HCT116 (cell line): ENCODE measurements around the gene GSTO2. TPM values are rescaled to one million over a fixed set of nuclear protein-coding genes. Genes with fewer than 3 reads are reported as not detected.

Source experiments
- ATAC-seq: fragments of 200-7000 bp; cut with Tn5 transposase; 2 replicates; pipeline ENCODE4 v1.9.1; 2020; ENCODE audit warnings: mild to moderate bottlenecking, moderate library complexity
- BruUV-seq: library from RNA; stranded (reverse); fragments of 400-500 nt; replicated peaks from 2 replicates; lab custom pipeline; 2021; lab: Mats Ljungman, UMichigan
- CTCF ChIA-PET: fragments of 300-600 bp; sonication (Branson Sonifier 250); formaldehyde crosslinking; loops from one replicate; lab custom pipeline; 2021; ENCODE audit warnings: antibody characterized with exemption; lab: Charles Lee
- POLR2A ChIA-PET: fragments of 300-600, 350-600 bp; sonication (Branson Sonifier 250); formaldehyde crosslinking; loops from one replicate; lab custom pipeline; 2021; ENCODE audit warnings: antibody characterized with exemption; lab: Charles Lee
- RAD21 ChIA-PET, 2 experiments: fragments of 300-600 bp; sonication (Branson Sonifier 250); formaldehyde crosslinking; loops; one replicate each; lab custom pipeline; 2023; ENCODE audit warnings: low total read pairs in 2 of 2; ENCODE audit not compliant: uncharacterized antibody in 2 of 2, unreplicated experiment in 2 of 2, low non-redundant PET in 1 of 2; lab: Charles Lee
- DNase-seq: peaks from one replicate; pipeline ENCODE4 v3.0.0-alpha.2; 2010; ENCODE audit warnings: low read depth, low spot score
- H2AFZ ChIP-seq: fragments of 200-600 bp; shearing (Covaris generic), sonication (generic); 2 replicates; pipeline ENCODE4 v1.6.1; 2017; ENCODE audit warnings: low read depth, mixed run types, mixed read lengths, antibody characterized with exemption, low read length; ENCODE audit not compliant: poor library complexity, severe bottlenecking
- H3K27ac ChIP-seq: 2 replicates; pipeline ENCODE4 v1.5.1; 2012; ENCODE audit warnings: low read depth, low read length
- H3K27me3 ChIP-seq: fragments of 200-600 bp; sonication (generic); 2 replicates; pipeline ENCODE4 v1.6.1; 2016; ENCODE audit warnings: mixed run types, low read length, mixed read lengths; ENCODE audit not compliant: insufficient read depth
- H3K36me3 ChIP-seq, 2 experiments: fragments of 200-500 bp in 1 of 2; fragments of 200-600 bp in 1 of 2; sonication (Bioruptor generic) in 1 of 2; sonication (generic) in 1 of 2; 2 replicates each; pipeline versions ENCODE4 v1.5.1 to v1.6.1; 2014 to 2016; ENCODE audit warnings: low read length in 2 of 2, inconsistent platforms in 1 of 2, mixed read lengths in 1 of 2, mixed run types in 1 of 2; ENCODE audit not compliant: insufficient read depth in 2 of 2, control insufficient read depth in 1 of 2
- H3K4me1 ChIP-seq, 2 experiments: fragments of 200-600 bp in 1 of 2; sonication (generic) in 1 of 2; 2 replicates each; pipeline versions ENCODE4 v1.5.1 to v1.6.1; 2012 to 2017; ENCODE audit warnings: low read length in 2 of 2, inconsistent platforms in 1 of 2, mild to moderate bottlenecking in 1 of 2, mixed read lengths in 1 of 2, mixed run types in 1 of 2, moderate library complexity in 1 of 2; ENCODE audit not compliant: insufficient read depth in 2 of 2, control insufficient read depth in 1 of 2
- H3K4me2 ChIP-seq: fragments of 200-600 bp; sonication (generic); 2 replicates; pipeline ENCODE4 v1.6.1; 2017; ENCODE audit warnings: mixed run types, low read length, mixed read lengths
- H3K4me3 ChIP-seq, 2 experiments: fragments of 200-600 bp in 1 of 2; sonication (generic) in 1 of 2; replicated peaks in 1 of 2; 2 replicates each; pipeline ENCODE4 v1.5.1; 2011 to 2016; ENCODE audit warnings: low read length in 2 of 2, control low read depth in 1 of 2, low read depth in 1 of 2, mild to moderate bottlenecking in 1 of 2, mixed read lengths in 1 of 2, mixed run types in 1 of 2
- H3K79me2 ChIP-seq: fragments of 200-600 bp; sonication (generic); 2 replicates; pipeline ENCODE4 v1.6.1; 2017; ENCODE audit warnings: mild to moderate bottlenecking, mixed run types, low read length, moderate library complexity, mixed read lengths; ENCODE audit not compliant: insufficient read depth
- H3K9ac ChIP-seq: fragments of 200-600 bp; sonication (generic); 2 replicates; pipeline ENCODE4 v1.6.1; 2016; ENCODE audit warnings: low read length, mixed read lengths
- H3K9me2 ChIP-seq: fragments of 200-600 bp; sonication (generic), shearing (Covaris generic); 2 replicates; pipeline ENCODE4 v1.6.1; 2017; ENCODE audit warnings: mixed run types, mild to moderate bottlenecking, moderate library complexity; ENCODE audit not compliant: insufficient read depth
- H3K9me3 ChIP-seq, 2 experiments: fragments of 200-500 bp in 1 of 2; fragments of 200-600 bp in 1 of 2; sonication (Bioruptor generic) in 1 of 2; sonication (generic) in 1 of 2; 2 replicates each; pipeline ENCODE4 v1.6.1; 2014 to 2017; ENCODE audit warnings: low read length in 2 of 2, mixed read lengths in 2 of 2, inconsistent platforms in 1 of 2, low read depth in 1 of 2, mild to moderate bottlenecking in 1 of 2, mixed run types in 1 of 2, moderate library complexity in 1 of 2; ENCODE audit not compliant: control insufficient read depth in 1 of 2, insufficient read depth in 1 of 2
- H4K20me1 ChIP-seq: fragments of 200-600 bp; sonication (generic), shearing (Covaris generic); 2 replicates; pipeline ENCODE4 v1.6.1; 2017; ENCODE audit warnings: mixed run types, mild to moderate bottlenecking, moderate library complexity; ENCODE audit not compliant: insufficient read depth
- CBX3 ChIP-seq: IDR thresholded peaks from 2 replicates; pipeline ENCODE4 v1.6.1; 2012; ENCODE audit warnings: low read depth
- EGR1 ChIP-seq: IDR thresholded peaks from 2 replicates; pipeline ENCODE4 v1.6.1; 2012; ENCODE audit warnings: low read depth
- ELF1 ChIP-seq: IDR thresholded peaks from 2 replicates; pipeline ENCODE4 v1.6.1; 2012; ENCODE audit warnings: low read depth, borderline replicate concordance
- EZH2 ChIP-seq: fragments of 200-600 bp; sonication (generic); IDR thresholded peaks from 2 replicates; pipeline ENCODE4 v1.6.1; 2017; ENCODE audit warnings: antibody characterized with exemption, mixed run types
- EZH2phosphoT487 ChIP-seq: fragments of 200-600 bp; IDR thresholded peaks from 2 replicates; pipeline ENCODE4 v1.6.1; 2018; ENCODE audit warnings: antibody characterized with exemption, borderline replicate concordance
- JUND ChIP-seq: IDR thresholded peaks from 2 replicates; pipeline ENCODE4 v1.6.1; 2012
- POLR2A ChIP-seq: IDR thresholded peaks from 2 replicates; pipeline ENCODE4 v1.7.0; 2011; ENCODE audit warnings: borderline replicate concordance; ENCODE audit not compliant: insufficient read depth, insufficient read length; ENCODE audit errors: extremely low read depth
- POLR2AphosphoS5 ChIP-seq: IDR thresholded peaks from 2 replicates; pipeline ENCODE4 v1.6.1; 2011; ENCODE audit warnings: mild to moderate bottlenecking, low read depth, low read length, moderate library complexity
- RAD21 ChIP-seq: IDR thresholded peaks from 2 replicates; pipeline ENCODE4 v1.6.1; 2012; ENCODE audit warnings: low read depth, mild to moderate bottlenecking
- REST ChIP-seq: IDR thresholded peaks from 2 replicates; pipeline ENCODE4 v1.6.1; 2012; ENCODE audit warnings: low read depth
- SIN3A ChIP-seq: IDR thresholded peaks from 2 replicates; pipeline ENCODE4 v1.6.1; 2012; ENCODE audit warnings: low read depth
- SP1 ChIP-seq: IDR thresholded peaks from 2 replicates; pipeline ENCODE4 v1.6.1; 2012; ENCODE audit warnings: low read depth
- SRF ChIP-seq: IDR thresholded peaks from 2 replicates; pipeline ENCODE4 v1.6.1; 2012; ENCODE audit warnings: low read depth
- YY1 ChIP-seq: IDR thresholded peaks from 2 replicates; pipeline ENCODE4 v1.6.1; 2011; ENCODE audit warnings: low read length, low read depth, moderate library complexity, mild to moderate bottlenecking; ENCODE audit not compliant: insufficient replicate concordance; ENCODE audit errors: extremely low read depth
- ZBTB33 ChIP-seq: IDR thresholded peaks from 2 replicates; pipeline ENCODE4 v1.6.1; 2011; ENCODE audit warnings: mild to moderate bottlenecking, low read length, moderate library complexity; ENCODE audit not compliant: insufficient replicate concordance; ENCODE audit errors: extremely low read depth
- ZFX ChIP-seq: fragments of 450-650 bp; IDR thresholded peaks from 2 replicates; pipeline ENCODE4 v1.6.1; 2017
- ZNF274 ChIP-seq: fragments of 200-500 bp; sonication (Bioruptor generic); IDR thresholded peaks from 2 replicates; pipeline ENCODE4 v1.6.1; 2014; ENCODE audit warnings: mild to moderate bottlenecking, low read depth, low read length, inconsistent platforms
- intact Hi-C: fragments of 100-400 bp; cut with micrococcal nuclease; formaldehyde crosslinking; loops from 2 replicates; pipeline ENCODE4 v1.10.0; 2022
- total RNA-seq: library from RNA; stranded (reverse); gene quantifications from one replicate; pipeline ENCODE4 v1.2.1, GENCODE V29; 2021; ENCODE audit not compliant: unreplicated experiment
- TF ChIP-seq, protein P1 (sequence below), 3 experiments: fragments of 200-600 bp in 1 of 3; sonication (generic) in 1 of 3; IDR thresholded peaks in 2 of 3; conservative IDR thresholded peaks in 1 of 3; 2 replicates each; pipeline ENCODE4 v1.5.1; 2012 to 2017; ENCODE audit warnings: low read depth in 2 of 3, low read length in 2 of 3, antibody characterized with exemption in 1 of 3, borderline replicate concordance in 1 of 3, control low read depth in 1 of 3, mild to moderate bottlenecking in 1 of 3, mixed read lengths in 1 of 3, mixed run types in 1 of 3, moderate library complexity in 1 of 3; ENCODE audit not compliant: insufficient read depth in 1 of 3

The GSTO2 gene
- total RNA-seq, 1 experiment from 2014 or later: 115 TPM

GRCh38 chr10:104274762-104275721 is 6.1 kb downstream of the GSTO2 start:
- H3K79me2 ChIP-seq: peaks cover 51% of the 10 kb centered on the region
- H3K27ac ChIP-seq: peak overlapping the region; percentile 66
- H2AFZ ChIP-seq: peak overlapping the region; percentile 94
- ChIA-PET RAD21 (interaction anchor here (0.8 to 1.5 kb wide), 7 partner anchors 30 to 579 kb away, joined by 3 to 7 read pairs (median 4); no protein-coding TSS in a partner anchor), CTCF (interaction anchor here (0.6 to 6.7 kb wide), 48 partner anchors 9 to 676 kb away, joined by 3 to 106 read pairs (median 4); partner anchors contain the start of genes CFAP43, CFAP58, GSTO1 and ITPRIP), POLR2A (interaction anchor here (1.0 to 2.5 kb wide), 12 partner anchors 11 to 387 kb away, joined by 3 to 10 read pairs (median 4); partner anchors contain the start of genes CFAP43, CFAP58, GSTO1 and ITPRIP)
- H3K4me1 ChIP-seq: peaks cover 12 to 19% of the 10 kb centered on the region in 2 experiments
- BruUV-seq: TSS peak; percentile 38
- H3K27me3 ChIP-seq: no peaks in the 10 kb centered on the region
- H3K9me3 ChIP-seq: no peaks in the 10 kb centered on the region
- DNase-seq (peak; percentile 68), ATAC-seq (peak; percentile 94)
- no peaks in the 10 kb centered on the region; the same call in 1 of the 2 replicates for H3K9me2 ChIP-seq
- H3K4me3 ChIP-seq: peak overlapping the region; percentile 77 to 79
- peak overlapping the region; percentile 88 for H3K9ac ChIP-seq
- H3K36me3 ChIP-seq: peaks cover 20 to 24% of the 10 kb centered on the region in 2 experiments; a peak in 3 of 4 replicates
- no peaks in the 10 kb centered on the region for H4K20me1 ChIP-seq
- H3K4me2 ChIP-seq: peak overlapping the region; percentile 87
- intact Hi-C loops: loop anchor here (1.0 to 2.0 kb wide), 3 partner anchors 75 to 386 kb away; no protein-coding TSS in a partner anchor
- TF ChIP-seq ZNF274 (no peak), YY1 (peak; percentile 86), POLR2AphosphoS5 (peak; percentile 82), ELF1 (no peak), EGR1 (no peak), SP1 (no peak), ZBTB33 (no peak), RAD21 (no peak), EZH2phosphoT487 (no peak), SIN3A (no peak), JUND (no peak), EZH2 (no peak), REST (no peak), SRF (no peak), ZFX (peak; percentile 81), POLR2A (peak; percentile 57), CBX3 (no peak)
- TF ChIP-seq, protein P1, sequence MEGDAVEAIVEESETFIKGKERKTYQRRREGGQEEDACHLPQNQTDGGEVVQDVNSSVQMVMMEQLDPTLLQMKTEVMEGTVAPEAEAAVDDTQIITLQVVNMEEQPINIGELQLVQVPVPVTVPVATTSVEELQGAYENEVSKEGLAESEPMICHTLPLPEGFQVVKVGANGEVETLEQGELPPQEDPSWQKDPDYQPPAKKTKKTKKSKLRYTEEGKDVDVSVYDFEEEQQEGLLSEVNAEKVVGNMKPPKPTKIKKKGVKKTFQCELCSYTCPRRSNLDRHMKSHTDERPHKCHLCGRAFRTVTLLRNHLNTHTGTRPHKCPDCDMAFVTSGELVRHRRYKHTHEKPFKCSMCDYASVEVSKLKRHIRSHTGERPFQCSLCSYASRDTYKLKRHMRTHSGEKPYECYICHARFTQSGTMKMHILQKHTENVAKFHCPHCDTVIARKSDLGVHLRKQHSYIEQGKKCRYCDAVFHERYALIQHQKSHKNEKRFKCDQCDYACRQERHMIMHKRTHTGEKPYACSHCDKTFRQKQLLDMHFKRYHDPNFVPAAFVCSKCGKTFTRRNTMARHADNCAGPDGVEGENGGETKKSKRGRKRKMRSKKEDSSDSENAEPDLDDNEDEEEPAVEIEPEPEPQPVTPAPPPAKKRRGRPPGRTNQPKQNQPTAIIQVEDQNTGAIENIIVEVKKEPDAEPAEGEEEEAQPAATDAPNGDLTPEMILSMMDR (IDR thresholded peaks at IDR 0.05 in 2 of 3, conservative IDR thresholded peaks at IDR 0.05 in 1 of 3; ENCODE audit: borderline replicate concordance in 1 of 3, insufficient read depth in 1 of 3, low read depth in 2 of 3, low read length in 2 of 3): peak in 2 of 3 experiments; percentile 98 to 99; a peak in 4 of 6 replicates
